H9 (cell line): ENCODE data around the gene ZNF568. TPM values are rescaled to one million over a fixed set of nuclear protein-coding genes. Genes with fewer than 3 reads are reported as not detected.

Experiments
- DNase-seq: peaks from one replicate; pipeline ENCODE4 v3.0.0-alpha.2; 2017
- H2AFZ ChIP-seq: one replicate; pipeline ENCODE4 v1.6.1; 2013; ENCODE audit warnings: mild to moderate bottlenecking, low read length, control low read depth, moderate library complexity
- H2AK5ac ChIP-seq: 2 replicates; pipeline ENCODE4 v1.6.1; 2013; ENCODE audit warnings: low read length, control low read depth, mixed read lengths; ENCODE audit not compliant: insufficient read length
- H2BK120ac ChIP-seq: one replicate; pipeline ENCODE4 v1.6.1; 2013; ENCODE audit warnings: low read depth, mild to moderate bottlenecking, low read length, control low read depth, inconsistent platforms; ENCODE audit not compliant: poor library complexity, severe bottlenecking
- H2BK12ac ChIP-seq: 2 replicates; pipeline ENCODE4 v1.6.1; 2013; ENCODE audit warnings: low read length, control low read depth, mixed read lengths, low read depth; ENCODE audit not compliant: insufficient read length
- H2BK15ac ChIP-seq: 2 replicates; pipeline ENCODE4 v1.6.1; 2013; ENCODE audit warnings: low read depth, low read length, control low read depth
- H2BK20ac ChIP-seq: one replicate; pipeline ENCODE4 v1.6.1; 2013; ENCODE audit warnings: low read depth, mild to moderate bottlenecking, low read length, control low read depth, inconsistent platforms; ENCODE audit not compliant: poor library complexity, severe bottlenecking
- H2BK5ac ChIP-seq: 2 replicates; pipeline ENCODE4 v1.6.1; 2013; ENCODE audit warnings: low read length, control low read depth, mixed read lengths; ENCODE audit not compliant: insufficient read length
- H3K14ac ChIP-seq: 2 replicates; pipeline ENCODE4 v1.6.1; 2013; ENCODE audit warnings: low read length, control low read depth; ENCODE audit not compliant: insufficient read depth
- H3K18ac ChIP-seq: 2 replicates; pipeline ENCODE4 v1.6.1; 2013; ENCODE audit warnings: low read depth, mild to moderate bottlenecking, mixed read lengths, low read length, control low read depth; ENCODE audit not compliant: insufficient read length
- H3K23ac ChIP-seq: 2 replicates; pipeline ENCODE4 v1.6.1; 2013; ENCODE audit warnings: low read length, control low read depth, mixed read lengths, low read depth; ENCODE audit not compliant: insufficient read length
- H3K23me2 ChIP-seq: 2 replicates; pipeline ENCODE4 v1.6.1; 2013; ENCODE audit warnings: low read depth, mild to moderate bottlenecking, mixed read lengths, low read length, control low read depth; ENCODE audit not compliant: insufficient read length, poor library complexity, severe bottlenecking
- H3K27ac ChIP-seq: 2 replicates; pipeline ENCODE4 v1.5.1; 2013; ENCODE audit warnings: low read length, control low read depth, mixed read lengths, low read depth; ENCODE audit not compliant: insufficient read length
- H3K27me3 ChIP-seq: 2 replicates; pipeline ENCODE4 v1.6.1; 2013; ENCODE audit warnings: low read length, control low read depth, inconsistent platforms; ENCODE audit not compliant: insufficient read depth
- H3K4ac ChIP-seq: 2 replicates; pipeline ENCODE4 v1.6.1; 2013; ENCODE audit warnings: low read depth, mild to moderate bottlenecking, control low read depth, inconsistent platforms, low read length, moderate library complexity
- H3K4me1 ChIP-seq: 2 replicates; pipeline ENCODE4 v1.6.1; 2013; ENCODE audit warnings: low read length, control low read depth, inconsistent platforms; ENCODE audit not compliant: insufficient read depth
- H3K4me2 ChIP-seq: 2 replicates; pipeline ENCODE4 v1.6.1; 2013; ENCODE audit warnings: low read length, control low read depth, mixed read lengths; ENCODE audit not compliant: insufficient read length, insufficient read depth
- H3K56ac ChIP-seq: 2 replicates; pipeline ENCODE4 v1.6.1; 2013; ENCODE audit warnings: low read depth, mild to moderate bottlenecking, mixed read lengths, low read length, control low read depth; ENCODE audit not compliant: insufficient read length
- H3K79me1 ChIP-seq: 2 replicates; pipeline ENCODE4 v1.6.1; 2013; ENCODE audit warnings: low read depth, mild to moderate bottlenecking, moderate library complexity, low read length, control low read depth, inconsistent platforms; ENCODE audit not compliant: insufficient read depth, poor library complexity, severe bottlenecking
- H3K79me2 ChIP-seq: 2 replicates; pipeline ENCODE4 v1.6.1; 2013; ENCODE audit warnings: low read length, control low read depth, inconsistent platforms; ENCODE audit not compliant: insufficient read depth
- H3K9ac ChIP-seq: 2 replicates; pipeline ENCODE4 v1.6.1; 2013; ENCODE audit warnings: low read length, control low read depth, mixed read lengths; ENCODE audit not compliant: insufficient read length; ENCODE audit errors: extremely low read depth
- H3K9me3 ChIP-seq: one replicate; pipeline ENCODE4 v1.6.1; 2013; ENCODE audit warnings: low read depth, low read length, inconsistent platforms; ENCODE audit not compliant: control insufficient read depth
- H3T11ph ChIP-seq: one replicate; pipeline ENCODE4 v1.6.1; 2013; ENCODE audit warnings: mild to moderate bottlenecking, low read length, control low read depth, inconsistent platforms
- H4K20me1 ChIP-seq: one replicate; pipeline ENCODE4 v1.6.1; 2013; ENCODE audit not compliant: control insufficient read depth, insufficient read length, insufficient read depth
- H4K5ac ChIP-seq: 2 replicates; pipeline ENCODE4 v1.6.1; 2013; ENCODE audit warnings: low read depth, mild to moderate bottlenecking, mixed read lengths, low read length, control low read depth; ENCODE audit not compliant: insufficient read length
- H4K8ac ChIP-seq: replicated peaks from 2 replicates; pipeline ENCODE4 v1.6.1; 2013; ENCODE audit warnings: low read length, control low read depth, mixed read lengths, low read depth; ENCODE audit not compliant: insufficient read length
- H4K91ac ChIP-seq: 2 replicates; pipeline ENCODE4 v1.6.1; 2013; ENCODE audit warnings: low read depth, mild to moderate bottlenecking, moderate library complexity, mixed read lengths, low read length, control low read depth; ENCODE audit not compliant: insufficient read length
- H3K27ac Mint-ChIP-seq, 3 experiments: 2 replicates in 2 of 3; 3 replicates in 1 of 3; pipeline ENCODE4 v1.8.0; 2020 to 2021; ENCODE audit warnings: mixed read lengths in 3 of 3, mild to moderate bottlenecking in 1 of 3, moderate library complexity in 1 of 3
- H3K27me3 Mint-ChIP-seq: 2 replicates; pipeline ENCODE4 v1.8.0; 2021; ENCODE audit warnings: low read depth, mild to moderate bottlenecking, moderate library complexity, mixed read lengths
- H3K36me3 Mint-ChIP-seq, 3 experiments: 2 replicates in 2 of 3; 3 replicates in 1 of 3; pipeline ENCODE4 v1.8.0; 2020 to 2021; ENCODE audit warnings: low read depth in 3 of 3, mixed read lengths in 3 of 3; ENCODE audit not compliant: insufficient read depth in 1 of 3
- H3K4me1 Mint-ChIP-seq, 2 experiments: 2 replicates each; pipeline ENCODE4 v1.8.0; 2020; ENCODE audit warnings: mixed read lengths in 2 of 2
- H3K4me3 Mint-ChIP-seq, 2 experiments: 2 replicates in 1 of 2; 3 replicates in 1 of 2; pipeline ENCODE4 v1.8.0; 2020 to 2021; ENCODE audit warnings: mild to moderate bottlenecking in 2 of 2, mixed read lengths in 2 of 2, moderate library complexity in 1 of 2
- H3K9me3 Mint-ChIP-seq, 2 experiments: 2 replicates in 1 of 2; 3 replicates in 1 of 2; pipeline ENCODE4 v1.8.0; 2020; ENCODE audit warnings: mild to moderate bottlenecking in 2 of 2, mixed read lengths in 2 of 2, moderate library complexity in 1 of 2
- WGBS: extraction: QIAGEN DNeasy Blood & Tissue Kit; methylation state at CpG from one replicate; pipeline ENCODE4 v1.1.7; 2013; ENCODE audit warnings: missing lambda C conversion rate, low lambda C conversion rate, mixed read lengths; ENCODE audit not compliant: insufficient read length; ENCODE audit errors: extremely low coverage; 5-methylcytosine and 5-hydroxymethylcytosine counted together
- total RNA-seq: library from RNA; stranded (reverse); gene quantifications from 2 replicates; pipeline ENCODE4 v1.2.1, GENCODE V29; 2021
- TF ChIP-seq, protein P1 (sequence below): fragments of 200-600 bp; sonication (generic); conservative IDR thresholded peaks from 3 replicates; pipeline ENCODE4 v1.8.0; 2021; ENCODE audit warnings: antibody characterized with exemption, mild to moderate bottlenecking

ZNF568 gene
- total RNA-seq, 1 experiment from 2014 or later: 3.1 TPM

DNA sequence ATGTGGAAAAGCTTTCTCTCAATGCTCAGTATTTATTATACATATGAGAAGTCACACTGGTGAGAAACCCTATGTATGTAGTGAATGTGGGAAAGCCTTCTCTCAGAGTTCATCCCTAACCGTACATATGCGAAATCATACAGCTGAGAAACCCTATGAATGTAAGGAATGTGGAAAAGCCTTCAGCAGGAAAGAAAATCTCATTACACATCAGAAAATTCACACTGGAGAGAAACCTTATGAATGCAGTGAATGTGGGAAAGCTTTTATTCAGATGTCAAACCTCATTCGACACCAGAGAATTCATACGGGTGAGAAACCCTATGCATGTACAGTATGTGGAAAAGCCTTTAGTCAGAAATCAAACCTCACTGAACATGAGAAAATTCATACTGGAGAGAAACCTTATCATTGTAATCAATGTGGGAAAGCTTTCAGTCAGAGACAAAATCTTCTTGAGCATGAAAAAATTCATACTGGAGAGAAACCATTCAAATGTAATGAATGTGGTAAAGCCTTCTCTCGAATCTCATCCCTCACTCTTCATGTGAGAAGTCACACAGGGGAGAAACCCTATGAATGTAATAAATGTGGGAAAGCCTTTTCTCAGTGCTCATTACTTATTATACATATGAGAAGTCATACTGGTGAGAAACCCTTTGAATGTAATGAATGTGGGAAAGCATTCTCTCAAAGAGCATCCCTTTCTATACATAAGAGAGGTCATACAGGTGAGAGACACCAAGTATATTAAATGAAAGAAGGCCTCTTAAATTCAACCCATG is 34.4 kb downstream of the ZNF568 start:
- no peak for DNase-seq
- H3T11ph ChIP-seq: no peak overlapping the region
- no peak overlapping the region for H3K4me2 ChIP-seq
- no peak overlapping the region for H2BK5ac ChIP-seq
- peaks cover 60% of the 10 kb centered on the region for H3K9me3 ChIP-seq
- TF ChIP-seq, protein P1, sequence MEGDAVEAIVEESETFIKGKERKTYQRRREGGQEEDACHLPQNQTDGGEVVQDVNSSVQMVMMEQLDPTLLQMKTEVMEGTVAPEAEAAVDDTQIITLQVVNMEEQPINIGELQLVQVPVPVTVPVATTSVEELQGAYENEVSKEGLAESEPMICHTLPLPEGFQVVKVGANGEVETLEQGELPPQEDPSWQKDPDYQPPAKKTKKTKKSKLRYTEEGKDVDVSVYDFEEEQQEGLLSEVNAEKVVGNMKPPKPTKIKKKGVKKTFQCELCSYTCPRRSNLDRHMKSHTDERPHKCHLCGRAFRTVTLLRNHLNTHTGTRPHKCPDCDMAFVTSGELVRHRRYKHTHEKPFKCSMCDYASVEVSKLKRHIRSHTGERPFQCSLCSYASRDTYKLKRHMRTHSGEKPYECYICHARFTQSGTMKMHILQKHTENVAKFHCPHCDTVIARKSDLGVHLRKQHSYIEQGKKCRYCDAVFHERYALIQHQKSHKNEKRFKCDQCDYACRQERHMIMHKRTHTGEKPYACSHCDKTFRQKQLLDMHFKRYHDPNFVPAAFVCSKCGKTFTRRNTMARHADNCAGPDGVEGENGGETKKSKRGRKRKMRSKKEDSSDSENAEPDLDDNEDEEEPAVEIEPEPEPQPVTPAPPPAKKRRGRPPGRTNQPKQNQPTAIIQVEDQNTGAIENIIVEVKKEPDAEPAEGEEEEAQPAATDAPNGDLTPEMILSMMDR: no peak
- H3K4me1 Mint-ChIP-seq: no peaks in the 10 kb centered on the region
- no CpG with 5 or more reads among the region's 5 CpGs for WGBS
- no peak overlapping the region for H3K27ac Mint-ChIP-seq
- peaks cover 77 to 79% of the 10 kb centered on the region in 2 experiments for H3K9me3 Mint-ChIP-seq
- H2AK5ac ChIP-seq: no peak overlapping the region
- H3K4ac ChIP-seq: no peak overlapping the region
- H2BK20ac ChIP-seq: no peak overlapping the region
- H4K91ac ChIP-seq: no peak overlapping the region
- H3K23ac ChIP-seq: no peak overlapping the region
- H3K27me3 ChIP-seq: no peaks in the 10 kb centered on the region
- no peak overlapping the region for H3K9ac ChIP-seq
- no peaks in the 10 kb centered on the region for H3K79me1 ChIP-seq
- no peak overlapping the region for H4K5ac ChIP-seq
- no peak overlapping the region for H2BK12ac ChIP-seq
- no peak overlapping the region for H2AFZ ChIP-seq
- no peak overlapping the region for H2BK120ac ChIP-seq
- no peak overlapping the region for H3K27ac ChIP-seq
- H3K18ac ChIP-seq: no peak overlapping the region
- H3K4me1 ChIP-seq: no peaks in the 10 kb centered on the region
- H3K79me2 ChIP-seq: no peaks in the 10 kb centered on the region
- H3K36me3 Mint-ChIP-seq: peaks cover 33 to 56% (median 49%) of the 10 kb centered on the region in 3 experiments
- H3K27me3 Mint-ChIP-seq: peaks cover under 1% of the 10 kb centered on the region; the same call in 1 of the 2 replicates
- H3K23me2 ChIP-seq: no peaks in the 10 kb centered on the region
- no peak overlapping the region for H3K4me3 Mint-ChIP-seq
- H4K8ac ChIP-seq: no peak overlapping the region
- H3K14ac ChIP-seq: no peak overlapping the region
- H2BK15ac ChIP-seq: no peak overlapping the region
- no peak overlapping the region for H3K56ac ChIP-seq
- no peaks in the 10 kb centered on the region for H4K20me1 ChIP-seq
